Measurements from ENCODE around the gene ERV3-1. TPM values are rescaled to one million over a fixed set of nuclear protein-coding genes. Genes with fewer than 3 reads are reported as not detected.
"Not testable (repeated sequence)": the region's sequence is repeated elsewhere in the genome, so short reads cannot be mapped to it uniquely, and the experiment has no call there.

The ERV3-1 gene
- total RNA-seq, 1 experiment from 2014 or later = 14.7 TPM

DNA sequence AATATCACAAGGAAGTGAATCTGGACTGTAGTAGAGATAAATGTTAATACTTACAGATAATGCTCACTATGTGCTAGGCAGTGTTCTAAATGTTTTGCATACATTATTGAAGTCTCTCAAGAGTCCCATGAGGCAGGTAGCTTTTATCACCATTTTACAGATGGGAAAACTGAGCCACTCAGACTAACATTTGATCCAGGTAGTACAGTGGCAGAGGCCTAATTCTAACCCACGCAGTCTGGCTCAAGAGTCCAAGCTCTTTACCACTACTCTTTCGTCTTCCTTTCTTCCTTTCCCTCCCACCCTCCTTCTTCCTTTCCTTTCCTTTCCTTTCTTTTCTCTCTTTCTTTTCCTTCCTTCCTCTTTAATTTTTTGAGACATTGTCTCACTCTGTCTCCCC lies 39.1 kb upstream of the ERV3-1 start:
- H3K36me3 ChIP-seq (ENCODE audit: insufficient read depth, low read length, poor library complexity, severe bottlenecking); H3K4me1 ChIP-seq (ENCODE audit: insufficient read depth, low read length, poor library complexity, severe bottlenecking); H3K27me3 ChIP-seq (replicated peaks; ENCODE audit: insufficient read depth, low read depth, low read length, poor library complexity); intact Hi-C loops (cut with micrococcal nuclease; ENCODE audit: unreplicated experiment); DNase-seq (ENCODE audit: low spot score); H3K4me3 ChIP-seq (ENCODE audit: low read depth, low read length, poor library complexity, severe bottlenecking); BruUV-seq (replicated peaks); POLR2A ChIA-PET (ENCODE audit: low non-redundant PET); CTCF ChIA-PET; H3K9me3 ChIP-seq (ENCODE audit: low read depth, low read length, poor library complexity, severe bottlenecking); H3K27ac ChIP-seq (ENCODE audit: low read depth, low read length, poor library complexity, severe bottlenecking): not testable (repeated sequence)

DNA sequence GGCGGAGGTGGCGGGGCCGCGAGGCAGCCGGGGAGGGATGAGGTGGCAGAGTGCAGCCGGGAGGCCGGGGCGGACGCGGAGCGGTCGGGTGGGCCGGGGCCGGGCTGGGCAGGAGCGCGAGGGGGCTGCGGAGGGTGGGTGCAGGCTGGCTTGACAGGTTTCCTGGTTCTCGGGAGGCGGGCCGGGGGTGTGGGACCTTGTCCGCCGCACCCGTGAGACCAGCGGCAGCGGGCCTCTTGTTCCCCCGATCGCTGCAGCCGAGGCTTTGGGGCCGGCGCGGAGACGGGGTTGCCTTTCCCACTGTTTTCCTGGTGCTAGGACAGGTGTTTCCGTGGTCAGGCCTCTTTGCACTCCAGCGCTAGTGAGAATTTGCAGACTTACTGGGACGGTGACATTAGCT lies 32.3 kb upstream of the ERV3-1 start:
- H3K9me3 ChIP-seq (ENCODE audit: low read depth, low read length, poor library complexity, severe bottlenecking); POLR2A ChIA-PET (ENCODE audit: low non-redundant PET); CTCF ChIA-PET; H3K4me1 ChIP-seq (ENCODE audit: insufficient read depth, low read length, poor library complexity, severe bottlenecking); H3K27me3 ChIP-seq (replicated peaks; ENCODE audit: insufficient read depth, low read depth, low read length, poor library complexity); H3K36me3 ChIP-seq (ENCODE audit: insufficient read depth, low read length, poor library complexity, severe bottlenecking); intact Hi-C loops (cut with micrococcal nuclease; ENCODE audit: unreplicated experiment); BruUV-seq (replicated peaks): not testable (repeated sequence)
- Histone ChIP-seq H3K27ac (ENCODE audit: low read depth, low read length, poor library complexity, severe bottlenecking) (peak overlapping the region; percentile 65), H3K4me3 (ENCODE audit: low read depth, low read length, poor library complexity, severe bottlenecking) (peak overlapping the region; percentile 64)
- peak; percentile 36 for DNase-seq (ENCODE audit: low spot score)

DNA sequence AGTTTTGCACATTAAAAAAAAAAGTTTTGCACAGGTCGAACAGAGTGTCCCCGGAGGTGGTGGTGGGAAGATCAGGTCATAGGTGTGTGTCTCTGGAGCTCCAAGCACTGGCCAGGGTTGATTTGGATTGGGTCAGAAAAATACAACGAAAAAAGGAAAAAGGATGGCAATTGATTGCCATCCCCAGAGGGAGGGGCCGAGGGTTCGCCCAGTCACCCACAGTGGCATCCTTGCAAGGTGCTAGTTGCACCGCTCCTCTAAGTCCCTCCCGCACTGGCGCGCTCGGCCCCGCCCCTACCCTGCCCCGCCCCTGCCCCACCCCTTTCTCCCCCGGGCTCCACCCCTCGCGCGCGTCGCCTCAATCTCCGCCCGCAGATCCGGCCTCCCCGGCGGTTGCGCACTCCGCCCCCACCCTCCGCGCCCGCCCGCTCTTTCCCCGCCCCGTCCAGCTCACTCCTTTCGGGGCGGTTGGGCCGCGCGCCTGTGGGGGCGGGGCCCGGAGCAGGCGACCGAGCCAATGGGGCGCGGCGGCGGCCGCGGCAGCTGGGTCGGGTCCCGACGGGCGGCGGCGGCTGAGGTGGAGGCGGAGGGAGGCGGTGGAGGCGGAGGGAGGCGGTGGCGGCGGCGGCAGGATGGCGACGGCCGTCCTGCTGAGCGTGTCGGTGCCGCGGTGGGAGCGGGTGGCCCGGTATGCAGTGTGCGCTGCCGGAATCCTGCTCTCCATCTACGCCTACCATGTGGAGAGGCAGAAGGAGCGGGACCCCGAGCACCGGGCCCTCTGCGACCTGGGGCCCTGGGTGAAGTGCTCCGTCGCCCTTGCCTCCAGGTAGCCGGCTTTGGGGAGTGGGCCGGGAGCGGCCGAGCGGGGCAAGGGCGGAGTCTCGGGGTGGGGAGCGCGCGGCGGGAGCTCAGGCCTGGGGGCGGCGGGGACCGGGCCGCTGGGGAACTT lies 31.5 kb upstream of the ERV3-1 start:
- Histone ChIP-seq H3K36me3 (ENCODE audit: insufficient read depth, low read length, poor library complexity, severe bottlenecking) (no peaks in the 10 kb centered on the region), H3K27me3 (replicated peaks; ENCODE audit: insufficient read depth, low read depth, low read length, poor library complexity) (no peaks in the 10 kb centered on the region), H3K9me3 (ENCODE audit: low read depth, low read length, poor library complexity, severe bottlenecking) (no peaks in the 10 kb centered on the region), H3K4me3 (ENCODE audit: low read depth, low read length, poor library complexity, severe bottlenecking) (peak overlapping the region; percentile 64), H3K27ac (ENCODE audit: low read depth, low read length, poor library complexity, severe bottlenecking) (peak overlapping the region; percentile 76), H3K4me1 (ENCODE audit: insufficient read depth, low read length, poor library complexity, severe bottlenecking) (peaks cover 3% of the 10 kb centered on the region)
- peak; percentile 96 for DNase-seq (ENCODE audit: low spot score)
- ChIA-PET POLR2A (ENCODE audit: low non-redundant PET) (interaction anchor here (0.6 kb wide), 1 partner anchor 19 kb away, joined by 6 read pairs; no protein-coding TSS in a partner anchor), CTCF (interaction anchor here (0.6 to 0.7 kb wide), 2 partner anchors 50 to 231 kb away, joined by 4 to 8 read pairs; no protein-coding TSS in a partner anchor)
- TF ChIP-seq EZH2 (IDR thresholded peaks at IDR 0.05; ENCODE audit: borderline replicate concordance, low read depth, low read length, poor library complexity, severe bottlenecking) = no peak
- no peak for TF ChIP-seq CTCF (conservative IDR thresholded peaks at IDR 0.05; ENCODE audit: low read depth, low read length)
- BruUV-seq (replicated peaks) = no TSS peak
- intact Hi-C loops (cut with micrococcal nuclease; ENCODE audit: unreplicated experiment) = no loop called here

- H3K27ac ChIP-seq (ENCODE audit: low read depth, low read length, poor library complexity, severe bottlenecking); H3K4me3 ChIP-seq (ENCODE audit: low read depth, low read length, poor library complexity, severe bottlenecking); H3K27me3 ChIP-seq (replicated peaks; ENCODE audit: insufficient read depth, low read depth, low read length, poor library complexity); intact Hi-C loops (cut with micrococcal nuclease; ENCODE audit: unreplicated experiment); BruUV-seq (replicated peaks); DNase-seq (ENCODE audit: low spot score); H3K36me3 ChIP-seq (ENCODE audit: insufficient read depth, low read length, poor library complexity, severe bottlenecking); CTCF ChIA-PET; H3K9me3 ChIP-seq (ENCODE audit: low read depth, low read length, poor library complexity, severe bottlenecking); H3K4me1 ChIP-seq (ENCODE audit: insufficient read depth, low read length, poor library complexity, severe bottlenecking): not testable (repeated sequence)
- POLR2A ChIA-PET (ENCODE audit: low non-redundant PET) = interaction anchor here (0.6 kb wide), 1 partner anchor 100 kb away, joined by 4 read pairs; no protein-coding TSS in a partner anchor
Observed at GRCh38 chr7:65036526-65036925, 30.0 kb upstream of the ERV3-1 start.

DNA sequence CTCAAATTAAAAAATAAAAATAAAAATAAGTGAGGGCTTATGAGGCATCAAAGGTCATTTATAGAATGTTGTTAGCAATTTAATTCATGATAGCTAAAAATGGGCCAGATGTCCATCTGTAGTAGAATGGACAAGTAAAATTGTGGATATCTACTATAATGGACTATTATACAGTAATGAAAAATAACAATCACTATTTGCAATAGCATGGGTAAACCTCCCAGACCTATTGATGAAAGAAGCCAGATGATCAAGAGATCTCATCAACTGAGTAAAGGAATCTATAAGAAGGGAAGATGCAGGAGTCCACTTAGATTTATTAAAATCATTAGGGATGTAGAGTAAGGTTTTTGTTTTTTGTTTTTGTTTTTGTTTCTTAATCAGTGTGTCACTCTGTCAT lies 29.0 kb upstream of the ERV3-1 start:
- POLR2A ChIA-PET (ENCODE audit: low non-redundant PET); H3K27me3 ChIP-seq (replicated peaks; ENCODE audit: insufficient read depth, low read depth, low read length, poor library complexity); DNase-seq (ENCODE audit: low spot score); intact Hi-C loops (cut with micrococcal nuclease; ENCODE audit: unreplicated experiment); H3K4me3 ChIP-seq (ENCODE audit: low read depth, low read length, poor library complexity, severe bottlenecking); H3K4me1 ChIP-seq (ENCODE audit: insufficient read depth, low read length, poor library complexity, severe bottlenecking); BruUV-seq (replicated peaks); H3K36me3 ChIP-seq (ENCODE audit: insufficient read depth, low read length, poor library complexity, severe bottlenecking); H3K27ac ChIP-seq (ENCODE audit: low read depth, low read length, poor library complexity, severe bottlenecking); H3K9me3 ChIP-seq (ENCODE audit: low read depth, low read length, poor library complexity, severe bottlenecking); CTCF ChIA-PET: not testable (repeated sequence)

GRCh38 chr7:65034120-65034782 lies 27.8 kb upstream of the ERV3-1 start:
- H3K27ac ChIP-seq (ENCODE audit: low read depth, low read length, poor library complexity, severe bottlenecking); H3K36me3 ChIP-seq (ENCODE audit: insufficient read depth, low read length, poor library complexity, severe bottlenecking); intact Hi-C loops (cut with micrococcal nuclease; ENCODE audit: unreplicated experiment); DNase-seq (ENCODE audit: low spot score); H3K4me1 ChIP-seq (ENCODE audit: insufficient read depth, low read length, poor library complexity, severe bottlenecking); BruUV-seq (replicated peaks); H3K9me3 ChIP-seq (ENCODE audit: low read depth, low read length, poor library complexity, severe bottlenecking); H3K4me3 ChIP-seq (ENCODE audit: low read depth, low read length, poor library complexity, severe bottlenecking); CTCF ChIA-PET; POLR2A ChIA-PET (ENCODE audit: low non-redundant PET); H3K27me3 ChIP-seq (replicated peaks; ENCODE audit: insufficient read depth, low read depth, low read length, poor library complexity): not testable (repeated sequence)
